Measurements from ENCODE around the gene CHRNA10.

- no peak for TF ChIP-seq CTCF (IDR thresholded peaks at IDR 0.05)
- TF ChIP-seq POLR2A (IDR thresholded peaks at IDR 0.05), result no peak
These were observed 8.3 kb downstream of the CHRNA10 start for GRCh38 chr11:3662856-3663255.
